GM19043 (cell line): ENCODE measurements around the gene MERTK.
"Not testable (repeated sequence)": the region's sequence is repeated elsewhere in the genome, so short reads cannot be mapped to it uniquely, and the experiment has no call there.

Experiments used
- ATAC-seq: cut with Tn5 transposase; IDR thresholded peaks from one replicate; pipeline ENCODE4 v1.9.1; 2021; ENCODE audit warnings: low read depth; ENCODE audit not compliant: unreplicated experiment

Gene MERTK

GRCh38 chr2:111909079-111909478 lies 10.7 kb downstream of the MERTK start:
- no peak for ATAC-seq

GRCh38 chr2:111909997-111910396 lies 11.6 kb downstream of the MERTK start:
- not testable (repeated sequence) for ATAC-seq

GRCh38 chr2:111910609-111911277 lies 12.3 kb downstream of the MERTK start:
- ATAC-seq: no peak

GRCh38 chr2:111911295-111911977 lies 13.0 kb downstream of the MERTK start:
- not testable (repeated sequence) for ATAC-seq

- no peak for ATAC-seq
Observed at GRCh38 chr2:111912547-111912946, 14.1 kb downstream of the MERTK start.

- ATAC-seq: no peak
Observed at GRCh38 chr2:111917106-111917505, 18.7 kb downstream of the MERTK start.

GRCh38 chr2:111918383-111918806 lies 20.0 kb downstream of the MERTK start:
- no peak for ATAC-seq

GRCh38 chr2:111919365-111919764 lies 21.0 kb downstream of the MERTK start:
- ATAC-seq: no peak

GRCh38 chr2:111919794-111920608 lies 21.6 kb downstream of the MERTK start:
- no peak for ATAC-seq

GRCh38 chr2:111923276-111923804 lies 24.9 kb downstream of the MERTK start:
- no peak for ATAC-seq

GRCh38 chr2:111924617-111925107 lies 26.3 kb downstream of the MERTK start:
- ATAC-seq: no peak

- no peak for ATAC-seq
Observed at GRCh38 chr2:111927723-111928122, 29.3 kb downstream of the MERTK start.

GRCh38 chr2:111930409-111930808 lies 32.0 kb downstream of the MERTK start:
- ATAC-seq: no peak

- ATAC-seq: no peak
Observed at GRCh38 chr2:111930875-111931274, 32.5 kb downstream of the MERTK start.

GRCh38 chr2:111932841-111933291 lies 34.5 kb downstream of the MERTK start:
- ATAC-seq: no peak

GRCh38 chr2:111933900-111934299 lies 35.5 kb downstream of the MERTK start:
- not testable (repeated sequence) for ATAC-seq

GRCh38 chr2:111936881-111937280 lies 38.5 kb downstream of the MERTK start:
- ATAC-seq: no peak

GRCh38 chr2:111938392-111938791 lies 40.0 kb downstream of the MERTK start:
- no peak for ATAC-seq

GRCh38 chr2:111940333-111941196 lies 42.2 kb downstream of the MERTK start:
- ATAC-seq: no peak

GRCh38 chr2:111941531-111941930 lies 43.1 kb downstream of the MERTK start:
- no peak for ATAC-seq
